Measurements from ENCODE around the gene CXCL12.

DNA sequence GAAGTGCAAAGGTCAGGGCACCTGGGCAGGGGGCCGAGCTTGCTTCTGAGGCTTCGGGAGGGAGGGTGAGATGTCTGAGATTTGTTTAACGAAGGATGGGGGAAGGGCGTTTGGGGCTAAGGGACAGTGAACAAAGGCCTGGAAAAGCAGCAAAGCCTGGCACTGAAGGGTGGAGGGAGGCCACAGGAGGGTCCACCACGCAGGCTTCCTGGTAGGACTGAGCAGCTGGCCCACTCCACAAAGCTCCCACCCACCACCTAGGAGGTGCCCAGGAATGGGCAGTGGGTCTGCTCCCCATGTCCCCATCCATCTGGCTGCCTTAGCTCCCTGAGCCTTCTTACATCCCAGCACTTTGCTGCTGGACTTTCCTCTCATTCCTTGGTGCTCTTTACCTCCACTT is 39.4 kb upstream of the CXCL12 start:
- TF ChIP-seq, protein P1, sequence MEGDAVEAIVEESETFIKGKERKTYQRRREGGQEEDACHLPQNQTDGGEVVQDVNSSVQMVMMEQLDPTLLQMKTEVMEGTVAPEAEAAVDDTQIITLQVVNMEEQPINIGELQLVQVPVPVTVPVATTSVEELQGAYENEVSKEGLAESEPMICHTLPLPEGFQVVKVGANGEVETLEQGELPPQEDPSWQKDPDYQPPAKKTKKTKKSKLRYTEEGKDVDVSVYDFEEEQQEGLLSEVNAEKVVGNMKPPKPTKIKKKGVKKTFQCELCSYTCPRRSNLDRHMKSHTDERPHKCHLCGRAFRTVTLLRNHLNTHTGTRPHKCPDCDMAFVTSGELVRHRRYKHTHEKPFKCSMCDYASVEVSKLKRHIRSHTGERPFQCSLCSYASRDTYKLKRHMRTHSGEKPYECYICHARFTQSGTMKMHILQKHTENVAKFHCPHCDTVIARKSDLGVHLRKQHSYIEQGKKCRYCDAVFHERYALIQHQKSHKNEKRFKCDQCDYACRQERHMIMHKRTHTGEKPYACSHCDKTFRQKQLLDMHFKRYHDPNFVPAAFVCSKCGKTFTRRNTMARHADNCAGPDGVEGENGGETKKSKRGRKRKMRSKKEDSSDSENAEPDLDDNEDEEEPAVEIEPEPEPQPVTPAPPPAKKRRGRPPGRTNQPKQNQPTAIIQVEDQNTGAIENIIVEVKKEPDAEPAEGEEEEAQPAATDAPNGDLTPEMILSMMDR (IDR thresholded peaks at IDR 0.05): no peak
- TF ChIP-seq POLR2A (IDR thresholded peaks at IDR 0.05): no peak
